ENCODE results near the gene HGF. TPM values are rescaled to one million over a fixed set of nuclear protein-coding genes. Genes with fewer than 3 reads are reported as not detected.

HGF gene
- total and polyA plus RNA-seq, 2 of the 8 experiments (the other 6 are each of a cell fraction or from before 2014, with no cell fraction given), result 0.05 to 0.60 TPM

DNA sequence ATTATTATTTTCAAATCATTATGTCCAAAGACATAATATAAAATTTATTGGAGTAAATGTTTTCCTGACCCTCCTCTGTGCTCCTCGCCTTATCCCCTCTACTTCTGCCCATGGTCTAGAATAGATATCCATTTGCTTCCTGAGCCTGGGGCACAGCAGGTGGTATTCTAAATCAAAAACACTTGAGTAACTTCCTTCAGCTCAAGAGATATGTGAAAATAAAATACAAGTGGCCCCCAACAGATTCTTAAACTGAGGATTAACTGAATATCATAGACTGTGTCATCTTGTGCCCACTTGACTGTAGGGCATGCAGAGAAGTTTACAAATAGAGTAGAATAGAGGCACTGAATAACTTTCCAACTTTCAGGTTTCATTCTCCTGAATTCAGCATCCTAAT, 59.1 kb downstream of the HGF start:
- Histone ChIP-seq H3K27me3 (replicated peaks in 1 of 4; ENCODE audit: control insufficient read depth in 3 of 4, extremely low read depth in 1 of 4, insufficient read depth in 3 of 4, low read length in 3 of 4) (no peaks in the 10 kb centered on the region), H4K91ac (replicated peaks; ENCODE audit: insufficient read length, low read length) (no peak overlapping the region), H4K8ac (ENCODE audit: extremely low read depth, insufficient read depth, low read length) (no peak overlapping the region), H3K79me2 (ENCODE audit: control insufficient read depth in 1 of 2, insufficient read depth in 2 of 2, low read length in 2 of 2) (no peaks in the 10 kb centered on the region), H3K9me3 (ENCODE audit: insufficient read depth in 2 of 2, low read depth in 1 of 2, low read length in 1 of 2) (no peaks in the 10 kb centered on the region), H3K4me3 (ENCODE audit: extremely low read depth in 1 of 4, insufficient read depth in 2 of 4, low read depth in 3 of 4, low read length in 4 of 4) (no peak overlapping the region), H3K23ac (ENCODE audit: insufficient read length) (no peak overlapping the region), H2AK5ac (ENCODE audit: low read depth, low read length) (no peak overlapping the region), H2BK120ac (replicated peaks; ENCODE audit: low read depth, low read length) (no peak overlapping the region), H3K9ac (replicated peaks in 1 of 4; ENCODE audit: extremely low read depth in 1 of 4, low read depth in 3 of 4, low read length in 3 of 4) (no peak overlapping the region), H2BK5ac (ENCODE audit: low read depth, low read length) (no peak overlapping the region), H3K4me1 (replicated peaks in 1 of 4; ENCODE audit: control insufficient read depth in 3 of 4, insufficient read depth in 4 of 4, low read length in 3 of 4) (no peaks in the 10 kb centered on the region), H4K5ac (ENCODE audit: insufficient read length, low read depth, low read length) (no peak overlapping the region), H3K56ac (replicated peaks; ENCODE audit: insufficient read length, low read depth, low read length) (no peak overlapping the region), H2BK15ac (ENCODE audit: low read length) (no peak overlapping the region), H3K14ac (ENCODE audit: insufficient read length) (no peak overlapping the region), H3K18ac (ENCODE audit: extremely low read depth, low read length) (no peak overlapping the region), H2BK12ac (ENCODE audit: low read depth, low read length) (no peak overlapping the region), H3K4me2 (ENCODE audit: insufficient read depth in 1 of 2, low read depth in 2 of 2, low read length in 2 of 2) (no peak overlapping the region), H3K4ac (replicated peaks; ENCODE audit: insufficient read length, low read depth, low read length) (no peak overlapping the region), H3K36me3 (ENCODE audit: control insufficient read depth in 2 of 4, insufficient read depth in 4 of 4, low read length in 3 of 4) (no peaks in the 10 kb centered on the region), H3K23me2 (ENCODE audit: low read depth, low read length) (no peaks in the 10 kb centered on the region), H4K20me1 (replicated peaks in 1 of 2; ENCODE audit: control insufficient read depth in 1 of 2, insufficient read depth in 2 of 2, low read length in 2 of 2) (no peaks in the 10 kb centered on the region), H2AFZ (ENCODE audit: low read length) (no peak overlapping the region), H3K79me1 (ENCODE audit: low read depth, low read length) (no peaks in the 10 kb centered on the region), H3K27ac (ENCODE audit: low read depth, low read length) (no peak overlapping the region), H2BK20ac (ENCODE audit: low read length) (no peak overlapping the region)
- 100% methylated on average over 1 of the region's 1 CpG; no CpG with 5 or more reads in 1 of the 2 experiments for WGBS, 2 experiments (ENCODE audit: extremely low coverage in 1 of 2, insufficient coverage in 1 of 2, insufficient read length in 1 of 2, insufficient replicate concordance in 2 of 2, low coverage in 1 of 2, low lambda C conversion rate in 2 of 2, missing lambda C conversion rate in 1 of 2)
- ChIA-PET CTCF (ENCODE audit: partially characterized antibody) (no interaction called here), POLR2A (ENCODE audit: partially characterized antibody) (no interaction called here)
- DNase-seq (ENCODE audit: low read depth in 1 of 2, low spot score in 2 of 2), result no peak
- no peak for FAIRE-seq
- TF ChIP-seq, protein P1, sequence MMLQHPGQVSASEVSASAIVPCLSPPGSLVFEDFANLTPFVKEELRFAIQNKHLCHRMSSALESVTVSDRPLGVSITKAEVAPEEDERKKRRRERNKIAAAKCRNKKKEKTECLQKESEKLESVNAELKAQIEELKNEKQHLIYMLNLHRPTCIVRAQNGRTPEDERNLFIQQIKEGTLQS (IDR thresholded peaks at IDR 0.05; ENCODE audit: insufficient read depth, low read depth, low read length), result no peak
- no peak for TF ChIP-seq GTF2F1 (IDR thresholded peaks at IDR 0.05; ENCODE audit: borderline replicate concordance, low read depth, low read length)
- no peak for TF ChIP-seq RNF2 (IDR thresholded peaks at IDR 0.05; ENCODE audit: borderline replicate concordance, low read depth, low read length, missing control alignments, poor library complexity, severe bottlenecking)
- no peak for TF ChIP-seq TAF7 (optimal IDR thresholded peaks at IDR 0.05; ENCODE audit: borderline replicate concordance, low read depth, low read length)
- no peak for TF ChIP-seq NANOG (IDR thresholded peaks at IDR 0.05; ENCODE audit: insufficient read depth, low read depth, low read length, poor library complexity, severe bottlenecking)
